ENCODE data around the gene AK5.

DNA sequence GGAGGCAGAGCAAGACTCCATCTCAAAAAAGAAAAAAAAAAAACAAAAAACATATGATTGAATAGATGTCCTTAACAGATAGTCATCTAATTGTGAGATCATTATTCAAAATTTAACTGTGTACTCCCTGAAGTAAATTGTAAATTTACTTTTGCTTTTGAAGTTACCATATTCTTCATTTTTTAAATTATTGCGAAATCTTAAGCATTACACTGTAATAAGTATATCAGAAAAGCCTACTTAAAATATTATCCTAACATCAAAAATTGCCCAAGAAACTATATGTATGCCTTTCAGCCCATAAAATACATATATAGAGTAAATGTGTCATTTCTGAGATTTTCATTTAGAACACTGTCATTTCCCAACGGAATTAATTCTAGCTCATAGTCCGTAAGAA, 91.9 kb downstream of the AK5 start:
- TF ChIP-seq, protein P1, sequence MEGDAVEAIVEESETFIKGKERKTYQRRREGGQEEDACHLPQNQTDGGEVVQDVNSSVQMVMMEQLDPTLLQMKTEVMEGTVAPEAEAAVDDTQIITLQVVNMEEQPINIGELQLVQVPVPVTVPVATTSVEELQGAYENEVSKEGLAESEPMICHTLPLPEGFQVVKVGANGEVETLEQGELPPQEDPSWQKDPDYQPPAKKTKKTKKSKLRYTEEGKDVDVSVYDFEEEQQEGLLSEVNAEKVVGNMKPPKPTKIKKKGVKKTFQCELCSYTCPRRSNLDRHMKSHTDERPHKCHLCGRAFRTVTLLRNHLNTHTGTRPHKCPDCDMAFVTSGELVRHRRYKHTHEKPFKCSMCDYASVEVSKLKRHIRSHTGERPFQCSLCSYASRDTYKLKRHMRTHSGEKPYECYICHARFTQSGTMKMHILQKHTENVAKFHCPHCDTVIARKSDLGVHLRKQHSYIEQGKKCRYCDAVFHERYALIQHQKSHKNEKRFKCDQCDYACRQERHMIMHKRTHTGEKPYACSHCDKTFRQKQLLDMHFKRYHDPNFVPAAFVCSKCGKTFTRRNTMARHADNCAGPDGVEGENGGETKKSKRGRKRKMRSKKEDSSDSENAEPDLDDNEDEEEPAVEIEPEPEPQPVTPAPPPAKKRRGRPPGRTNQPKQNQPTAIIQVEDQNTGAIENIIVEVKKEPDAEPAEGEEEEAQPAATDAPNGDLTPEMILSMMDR (IDR thresholded peaks at IDR 0.05), result no peak
- no peak for TF ChIP-seq POLR2A (IDR thresholded peaks at IDR 0.05)
